Motor neuron (in vitro differentiated cells): ENCODE measurements around the gene ELFN2. TPM values are rescaled to one million over a fixed set of nuclear protein-coding genes. Genes with fewer than 3 reads are reported as not detected.
"Not testable (repeated sequence)": the region's sequence is repeated elsewhere in the genome, so short reads cannot be mapped to it uniquely, and the experiment has no call there.

Source experiments
- ATAC-seq, 8 experiments: fragments of 200-7000 bp; cut with Tn5 transposase; replicated peaks in 6 of 8; 2 replicates each; pipeline ENCODE4 v1.8.0; 2021; ENCODE audit warnings: mild to moderate bottlenecking in 8 of 8, moderate library complexity in 8 of 8
- H3K27ac ChIP-seq, 2 donors: fragments of 250-450 bp; sonication (Bioruptor Pico); 2 replicates each; pipeline ENCODE4 v1.9.0; 2021; ENCODE audit warnings: antibody characterized with exemption in 2 of 2, mild to moderate bottlenecking in 2 of 2, moderate library complexity in 1 of 2
- H3K4me1 ChIP-seq, 2 donors: fragments of 250-450 bp; sonication (Bioruptor Pico); replicated peaks in 1 of 2; 2 replicates each; pipeline ENCODE4 v1.6.1; 2021; ENCODE audit warnings: antibody characterized with exemption in 2 of 2, mild to moderate bottlenecking in 2 of 2, moderate library complexity in 1 of 2
- H3K4me3 ChIP-seq, 5 donors: fragments of 250-450 bp; sonication (Bioruptor Pico); 2 replicates each; pipeline ENCODE4 v1.9.0; 2021; ENCODE audit warnings: antibody characterized with exemption in 5 of 5, mild to moderate bottlenecking in 5 of 5, moderate library complexity in 4 of 5
- WGBS, 10 experiments: fragments of 450-650 bp; shearing (Covaris generic); methylation state at CpG; one replicate each; pipeline ENCODE4 v1.0.0; 2022; 5-methylcytosine and 5-hydroxymethylcytosine counted together
- in situ Hi-C, 9 experiments: fragments of 400-800 bp; cut with MboI; loops; one replicate each; pipeline ENCODE4 v1.15.0; 2021; ENCODE audit warnings: low sequenced_read_pairs in 9 of 9, low pct_unique_long_range_greater_than_20kb in 2 of 9; ENCODE audit not compliant: unreplicated experiment in 9 of 9
- total RNA-seq, 8 experiments: library from RNA; unstranded; fragments of 300-600 nt; gene quantifications; 2 replicates each; pipeline versions ENCODE4 v1.2.3 to v1.2.4, GENCODE V29; 2022

The ELFN2 gene
- total RNA-seq, 8 experiments from 2014 or later = 0.27 to 7.1 (median 2.7) TPM

GRCh38 chr22:37328538-37329237 is 98.6 kb downstream of the ELFN2 start:
- WGBS, 10 experiments = 0 to 80% methylated on average over 1 of the region's 6 CpGs; no CpG with 5 or more reads in 8 of the 10 experiments
- H3K4me3 ChIP-seq, ATAC-seq, H3K27ac ChIP-seq: not testable (repeated sequence)
- H3K4me1 ChIP-seq = peaks cover 29 to 47% of the 10 kb centered on the region in 2 donors
- in situ Hi-C loops = loop anchor here in 1 of 9 experiments (10.0 kb wide), 1 partner anchor 126 kb away; no protein-coding TSS in a partner anchor

GRCh38 chr22:37328017-37328416 is 99.3 kb downstream of the ELFN2 start:
- no peak overlapping the region for H3K27ac ChIP-seq
- peaks cover 29 to 46% of the 10 kb centered on the region in 2 donors for H3K4me1 ChIP-seq
- 0 to 100% (median 67%) methylated on average over 1 to 8 of the region's 8 CpGs; no CpG with 5 or more reads in 1 of the 10 experiments for WGBS, 10 experiments
- in situ Hi-C loops = loop anchor here in 1 of 9 experiments (10.0 kb wide), 1 partner anchor 127 kb away; no protein-coding TSS in a partner anchor
- ATAC-seq = no peak
- no peak overlapping the region for H3K4me3 ChIP-seq

- Histone ChIP-seq H3K27ac (no peak overlapping the region), H3K4me1 (peaks cover 29 to 41% of the 10 kb centered on the region in 2 donors), H3K4me3 (no peak overlapping the region)
- in situ Hi-C loops = loop anchor here in 1 of 9 experiments (10.0 kb wide), 1 partner anchor 128 kb away; no protein-coding TSS in a partner anchor
- no peak for ATAC-seq
- 40 to 82% (median 56%) methylated on average over 1 to 6 of the region's 7 CpGs; no CpG with 5 or more reads in 3 of the 10 experiments for WGBS, 10 experiments
Observed at GRCh38 chr22:37326726-37327125, 100.6 kb downstream of the ELFN2 start.

GRCh38 chr22:37325039-37325395 is 102.3 kb downstream of the ELFN2 start:
- no peak for ATAC-seq
- WGBS, 10 experiments = no CpG with 5 or more reads among the region's 21 CpGs
- H3K4me1 ChIP-seq = peaks cover 16 to 32% of the 10 kb centered on the region in 2 donors
- peak overlapping the region in 4 of 5 donors; percentile 12 to 24 (median 20) for H3K4me3 ChIP-seq
- no peak overlapping the region for H3K27ac ChIP-seq
- in situ Hi-C loops = loop anchor here in 1 of 9 experiments (10.0 kb wide), 1 partner anchor 130 kb away; no protein-coding TSS in a partner anchor

- in situ Hi-C loops = loop anchor here in 1 of 9 experiments (10.0 kb wide), 1 partner anchor 130 kb away; no protein-coding TSS in a partner anchor
- ATAC-seq = peak in 5 of 8 experiments; percentile 70 to 87 (median 83)
Observed at GRCh38 chr22:37324340-37325038, 102.8 kb downstream of the ELFN2 start.

GRCh38 chr22:37320726-37321677 is 106.3 kb downstream of the ELFN2 start:
- peak in 1 of 8 experiments; percentile 4 for ATAC-seq
- in situ Hi-C loops = loop anchor here in 1 of 9 experiments (10.0 kb wide), 1 partner anchor 134 kb away; no protein-coding TSS in a partner anchor
- no peak overlapping the region for H3K27ac ChIP-seq
- peaks cover 18 to 35% of the 10 kb centered on the region in 2 donors for H3K4me1 ChIP-seq
- WGBS, 10 experiments = 41 to 100% (median 77%) methylated on average over 1 to 9 of the region's 16 CpGs
- no peak overlapping the region for H3K4me3 ChIP-seq

More at GRCh38 chr22:37324340-37325038, 102.8 kb downstream of the ELFN2 start:
- H3K27ac ChIP-seq = no peak overlapping the region
- H3K4me1 ChIP-seq = peaks cover 11 to 26% of the 10 kb centered on the region in 2 donors
- H3K4me3 ChIP-seq = peak overlapping the region in 4 of 5 donors; percentile 12 to 24 (median 20)
- WGBS, 10 experiments = 33 to 42% (median 35%) methylated on average over 6 to 13 of the region's 51 CpGs; no CpG with 5 or more reads in 7 of the 10 experiments

GRCh38 chr22:37319469-37319868 is 107.8 kb downstream of the ELFN2 start:
- no peak for ATAC-seq
- no CpG with 5 or more reads among the region's 10 CpGs for WGBS, 10 experiments
- in situ Hi-C loops = loop anchor here in 6 of 9 experiments (5.0 to 10.0 kb wide), 5 partner anchors 115 to 245 kb away; partner anchors contain the start of gene CDC42EP1 (in 1 of the 6)
- Histone ChIP-seq H3K4me3 (no peak overlapping the region), H3K4me1 (peaks cover 11 to 25% of the 10 kb centered on the region in 2 donors), H3K27ac (no peak overlapping the region)

GRCh38 chr22:37318364-37319109 is 108.7 kb downstream of the ELFN2 start:
- WGBS, 10 experiments = 0 to 70% (median 33%) methylated on average over 1 to 8 of the region's 18 CpGs; no CpG with 5 or more reads in 6 of the 10 experiments
- no peak overlapping the region for H3K27ac ChIP-seq
- H3K4me3 ChIP-seq = no peak overlapping the region
- peaks cover 11 to 19% of the 10 kb centered on the region in 2 donors for H3K4me1 ChIP-seq
- in situ Hi-C loops = loop anchor here in 6 of 9 experiments (5.0 to 10.0 kb wide), 5 partner anchors 116 to 246 kb away; partner anchors contain the start of gene CDC42EP1 (in 1 of the 6)
- ATAC-seq = peak in 5 of 8 experiments; percentile 59 to 78 (median 67)

Other genes with a start within 250 kb of the ELFN2 start
- 100 to 1,000 TPM in 1 of 8 experiments, 10 to 100 TPM in 3, 1 to 10 TPM in 4; 2.7 to 116 (median 12.6) TPM for gene C1QTNF6, start 239.2 kb downstream of the ELFN2 start, total RNA-seq
- 1 to 10 TPM in 1 of 8 experiments, under 1 TPM in 6, not detected in 1; 0.09 to 1.1 (median 0.25) TPM for gene SSTR3, start 215.0 kb downstream of the ELFN2 start, total RNA-seq
- 10 to 100 TPM in 3 of 8 experiments, 1 to 10 TPM in 1, under 1 TPM in 3, not detected in 1; 0.33 to 94.3 (median 3.1) TPM for gene RAC2, start 183.2 kb downstream of the ELFN2 start, total RNA-seq
- gene CYTH4, start 145.0 kb downstream of the ELFN2 start, total RNA-seq = 1 to 10 TPM in 3 of 8 experiments, under 1 TPM in 2, not detected in 3; 0.50 to 2.9 (median 1.6) TPM
- 1 to 10 TPM in 4 of 8 experiments, not detected in 4; 2.5 to 8.6 (median 6.9) TPM for gene MFNG, start 58.9 kb upstream of the ELFN2 start, total RNA-seq
- gene CARD10, start 91.9 kb upstream of the ELFN2 start, total RNA-seq = 1 to 10 TPM; 1.1 to 7.5 (median 2.0) TPM
- 10 to 100 TPM in 3 of 8 experiments, 1 to 10 TPM in 5; 3.5 to 38.6 (median 8.7) TPM for gene CDC42EP1, start 133.0 kb upstream of the ELFN2 start, total RNA-seq
- gene LGALS2, start 152.6 kb upstream of the ELFN2 start, total RNA-seq = under 1 TPM in 2 of 8 experiments, not detected in 6; 0.57 to 0.97 TPM
- 10 to 100 TPM; 25.1 to 76.1 (median 34.1) TPM for gene GGA1, start 181.4 kb upstream of the ELFN2 start, total RNA-seq
- gene SH3BP1, start 212.2 kb upstream of the ELFN2 start, total RNA-seq = 10 to 100 TPM in 1 of 8 experiments, 1 to 10 TPM in 6, under 1 TPM in 1; 0.87 to 17.3 (median 3.3) TPM
- 10 to 100 TPM; 11.3 to 62.8 (median 50.0) TPM for gene PDXP, start 231.2 kb upstream of the ELFN2 start, total RNA-seq
- gene LGALS1, start 248.2 kb upstream of the ELFN2 start, total RNA-seq = 1,000 to 10,000 TPM in 1 of 8 experiments, 100 to 1,000 TPM in 4, 10 to 100 TPM in 3; 23.1 to 1,188 (median 160) TPM